VCaP (cell line): Measurements from ENCODE around the gene PLCB2.

Experiments used
- H3K27ac ChIP-seq: fragments of 450-650 bp; 2 replicates; pipeline ENCODE4 v1.5.1; 2017
- CTCF ChIP-seq: fragments of 450-650 bp; conservative IDR thresholded peaks from 2 replicates; pipeline ENCODE4 v1.5.1; 2017; ENCODE audit warnings: mild to moderate bottlenecking, moderate library complexity

The PLCB2 gene

GRCh38 chr15:40266828-40267304 lies 40.9 kb downstream of the PLCB2 start:
- no peak overlapping the region for H3K27ac ChIP-seq
- no peak for TF ChIP-seq CTCF

DNA sequence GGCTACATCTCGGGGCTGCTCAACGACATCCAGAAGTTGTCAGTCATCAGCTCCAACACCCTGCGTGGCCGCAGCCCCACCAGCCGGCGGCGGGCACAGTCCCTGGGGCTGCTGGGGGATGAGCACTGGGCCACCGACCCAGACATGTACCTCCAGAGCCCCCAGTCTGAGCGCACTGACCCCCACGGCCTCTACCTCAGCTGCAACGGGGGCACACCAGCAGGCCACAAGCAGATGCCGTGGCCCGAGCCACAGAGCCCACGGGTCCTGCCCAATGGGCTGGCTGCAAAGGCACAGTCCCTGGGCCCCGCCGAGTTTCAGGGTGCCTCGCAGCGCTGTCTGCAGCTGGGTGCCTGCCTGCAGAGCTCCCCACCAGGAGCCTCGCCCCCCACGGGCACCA lies 41.9 kb downstream of the PLCB2 start:
- TF ChIP-seq CTCF: no peak
- H3K27ac ChIP-seq: no peak overlapping the region

DNA sequence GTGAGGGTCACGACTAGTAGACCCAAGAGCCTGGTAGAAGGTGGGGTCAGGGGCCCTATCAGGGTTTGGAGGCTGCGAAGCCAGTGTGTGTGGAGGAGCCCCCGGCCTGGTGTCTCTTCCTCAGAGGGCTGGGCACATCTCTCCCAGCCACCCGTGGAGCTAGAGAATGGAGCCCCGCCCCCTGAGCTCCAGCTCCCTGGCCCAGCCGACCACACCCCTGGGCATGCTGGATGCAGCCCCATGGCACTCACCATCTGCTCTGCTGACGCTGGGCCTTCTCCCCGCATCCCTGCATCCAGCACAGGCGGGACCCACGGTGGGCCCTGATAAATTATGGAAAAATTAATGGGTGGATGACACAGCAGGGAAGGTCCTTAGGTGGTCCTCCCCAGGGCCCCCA lies 42.4 kb downstream of the PLCB2 start:
- TF ChIP-seq CTCF: no peak
- no peak overlapping the region for H3K27ac ChIP-seq

DNA sequence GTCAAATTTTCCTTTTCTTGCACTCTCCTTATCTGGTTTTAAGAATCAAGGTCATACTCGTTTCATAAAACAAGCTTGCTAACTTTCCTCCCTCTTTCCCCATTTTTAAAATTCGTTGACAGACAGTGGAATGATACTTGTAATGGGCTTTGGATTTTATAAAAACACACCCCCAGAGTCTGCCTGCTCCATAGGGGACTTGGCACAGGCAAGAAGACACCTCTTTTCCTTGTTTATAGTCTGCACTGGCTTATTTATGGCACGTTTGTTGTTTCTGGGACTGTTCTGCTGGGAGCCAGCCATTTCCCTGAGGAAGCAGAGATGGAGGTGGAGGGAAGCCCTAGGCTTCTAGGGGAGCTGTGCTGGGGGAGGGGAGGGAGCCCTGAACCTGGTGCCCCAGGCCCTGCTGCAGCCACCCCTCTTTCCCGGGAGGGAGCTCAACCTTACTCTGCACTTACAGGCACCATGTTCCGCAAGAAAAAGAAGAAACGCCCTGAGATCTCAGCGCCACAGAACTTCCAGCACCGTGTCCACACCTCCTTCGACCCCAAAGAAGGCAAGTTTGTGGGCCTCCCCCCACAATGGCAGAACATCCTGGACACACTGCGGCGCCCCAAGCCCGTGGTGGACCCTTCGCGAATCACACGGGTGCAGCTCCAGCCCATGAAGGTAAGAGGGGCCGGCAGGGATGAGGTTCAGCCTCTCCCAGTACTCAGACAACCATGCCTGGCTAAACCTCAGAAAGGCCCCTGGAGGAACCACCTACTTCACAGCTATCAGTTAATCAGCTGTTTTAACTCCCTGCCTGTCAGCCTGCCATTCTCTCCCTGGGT lies 43.2 kb downstream of the PLCB2 start:
- no peak overlapping the region for H3K27ac ChIP-seq
- no peak for TF ChIP-seq CTCF

GRCh38 chr15:40263024-40263754 lies 44.5 kb downstream of the PLCB2 start:
- H3K27ac ChIP-seq: no peak overlapping the region
- no peak for TF ChIP-seq CTCF

- no peak for TF ChIP-seq CTCF
- H3K27ac ChIP-seq: no peak overlapping the region
These were observed 48.7 kb downstream of the PLCB2 start for GRCh38 chr15:40259021-40259420.

DNA sequence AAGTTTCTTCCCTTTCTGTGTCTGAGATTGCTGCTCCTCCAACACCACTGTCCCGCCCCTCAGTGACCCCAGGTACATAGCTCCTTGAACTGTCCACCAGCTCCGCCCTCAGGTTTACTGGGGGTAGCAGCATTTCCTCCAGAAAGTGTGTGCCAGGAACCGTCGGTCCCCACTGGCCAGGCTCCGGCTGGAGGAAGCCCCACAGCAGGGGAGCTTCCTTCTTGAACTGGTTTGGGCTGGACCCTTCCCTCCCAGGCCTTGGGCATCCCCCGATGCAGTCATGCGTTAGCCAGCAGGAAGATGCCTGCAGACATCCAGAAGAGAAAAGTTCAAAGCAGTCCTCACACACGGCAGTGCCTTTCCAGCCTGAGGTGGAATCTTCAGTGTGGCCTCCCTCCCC lies 49.2 kb downstream of the PLCB2 start:
- no peak for TF ChIP-seq CTCF
- H3K27ac ChIP-seq: no peak overlapping the region
